ENCODE results near the gene ELFN2. TPM values are rescaled to one million over a fixed set of nuclear protein-coding genes. Genes with fewer than 3 reads are reported as not detected.

ELFN2 gene
- polyA plus RNA-seq, 1 donor from 2014 or later: 4.4 TPM

DNA sequence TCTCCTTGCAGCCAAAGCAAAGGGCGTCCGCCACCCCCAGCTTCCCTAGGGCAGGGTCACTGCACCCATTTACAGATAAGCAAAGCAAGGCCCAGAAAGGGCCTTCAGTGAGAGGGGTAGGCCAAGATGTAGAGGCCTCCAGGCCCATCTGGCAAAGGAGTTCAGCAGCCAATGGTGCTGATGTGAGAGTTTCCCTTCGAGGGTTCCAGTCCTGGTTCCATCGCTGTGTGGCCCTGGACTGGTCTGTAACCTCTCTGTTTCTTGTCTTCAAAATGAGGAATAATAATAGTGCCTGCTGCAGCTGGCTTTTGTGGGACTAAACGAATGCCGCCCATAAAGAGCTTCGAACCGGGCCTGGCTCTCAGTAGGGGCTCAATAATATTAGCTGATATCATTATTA lies 4.0 kb downstream of the ELFN2 start:
- Histone ChIP-seq H3K27ac (ENCODE audit: low read length) (no peak overlapping the region), H3K9me3 (ENCODE audit: low read length) (no peaks in the 10 kb centered on the region), H3K36me3 (ENCODE audit: insufficient read depth, low read length) (no peaks in the 10 kb centered on the region), H4K20me1 (ENCODE audit: insufficient read depth) (no peaks in the 10 kb centered on the region), H3K9me2 (ENCODE audit: insufficient read depth, low read length) (no peaks in the 10 kb centered on the region), H3K9ac (ENCODE audit: low read length) (no peak overlapping the region), H3K27me3 (ENCODE audit: insufficient read depth, low read depth, low read length) (peaks cover 75% of the 10 kb centered on the region), H2AFZ (ENCODE audit: low read depth, low read length) (no peak overlapping the region), H3K4me3 (ENCODE audit: low read length) (no peak overlapping the region), H3K4me2 (ENCODE audit: low read length) (no peak overlapping the region), H3F3A (ENCODE audit: insufficient read depth, low read length, poor library complexity, severe bottlenecking) (no peaks in the 10 kb centered on the region), H3K79me2 (replicated peaks; ENCODE audit: insufficient read depth, low read length) (no peaks in the 10 kb centered on the region)
- TF ChIP-seq MXI1 (conservative IDR thresholded peaks at IDR 0.05; ENCODE audit: poor library complexity, severe bottlenecking) (no peak), EP300 (conservative IDR thresholded peaks at IDR 0.05; ENCODE audit: poor library complexity, severe bottlenecking) (no peak), EZH2 (IDR thresholded peaks at IDR 0.05; ENCODE audit: borderline replicate concordance, insufficient read depth, low read length, poor library complexity, severe bottlenecking) (no peak), POLR2AphosphoS5 (IDR thresholded peaks at IDR 0.05) (no peak), SMC3 (conservative IDR thresholded peaks at IDR 0.05; ENCODE audit: poor library complexity) (no peak), TAF1 (IDR thresholded peaks at IDR 0.05; ENCODE audit: low read depth) (no peak), RAD21 (conservative IDR thresholded peaks at IDR 0.05) (no peak)
- TF ChIP-seq, protein P1, sequence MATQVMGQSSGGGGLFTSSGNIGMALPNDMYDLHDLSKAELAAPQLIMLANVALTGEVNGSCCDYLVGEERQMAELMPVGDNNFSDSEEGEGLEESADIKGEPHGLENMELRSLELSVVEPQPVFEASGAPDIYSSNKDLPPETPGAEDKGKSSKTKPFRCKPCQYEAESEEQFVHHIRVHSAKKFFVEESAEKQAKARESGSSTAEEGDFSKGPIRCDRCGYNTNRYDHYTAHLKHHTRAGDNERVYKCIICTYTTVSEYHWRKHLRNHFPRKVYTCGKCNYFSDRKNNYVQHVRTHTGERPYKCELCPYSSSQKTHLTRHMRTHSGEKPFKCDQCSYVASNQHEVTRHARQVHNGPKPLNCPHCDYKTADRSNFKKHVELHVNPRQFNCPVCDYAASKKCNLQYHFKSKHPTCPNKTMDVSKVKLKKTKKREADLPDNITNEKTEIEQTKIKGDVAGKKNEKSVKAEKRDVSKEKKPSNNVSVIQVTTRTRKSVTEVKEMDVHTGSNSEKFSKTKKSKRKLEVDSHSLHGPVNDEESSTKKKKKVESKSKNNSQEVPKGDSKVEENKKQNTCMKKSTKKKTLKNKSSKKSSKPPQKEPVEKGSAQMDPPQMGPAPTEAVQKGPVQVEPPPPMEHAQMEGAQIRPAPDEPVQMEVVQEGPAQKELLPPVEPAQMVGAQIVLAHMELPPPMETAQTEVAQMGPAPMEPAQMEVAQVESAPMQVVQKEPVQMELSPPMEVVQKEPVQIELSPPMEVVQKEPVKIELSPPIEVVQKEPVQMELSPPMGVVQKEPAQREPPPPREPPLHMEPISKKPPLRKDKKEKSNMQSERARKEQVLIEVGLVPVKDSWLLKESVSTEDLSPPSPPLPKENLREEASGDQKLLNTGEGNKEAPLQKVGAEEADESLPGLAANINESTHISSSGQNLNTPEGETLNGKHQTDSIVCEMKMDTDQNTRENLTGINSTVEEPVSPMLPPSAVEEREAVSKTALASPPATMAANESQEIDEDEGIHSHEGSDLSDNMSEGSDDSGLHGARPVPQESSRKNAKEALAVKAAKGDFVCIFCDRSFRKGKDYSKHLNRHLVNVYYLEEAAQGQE (IDR thresholded peaks at IDR 0.05; ENCODE audit: borderline replicate concordance): no peak
- TF ChIP-seq, protein P2, sequence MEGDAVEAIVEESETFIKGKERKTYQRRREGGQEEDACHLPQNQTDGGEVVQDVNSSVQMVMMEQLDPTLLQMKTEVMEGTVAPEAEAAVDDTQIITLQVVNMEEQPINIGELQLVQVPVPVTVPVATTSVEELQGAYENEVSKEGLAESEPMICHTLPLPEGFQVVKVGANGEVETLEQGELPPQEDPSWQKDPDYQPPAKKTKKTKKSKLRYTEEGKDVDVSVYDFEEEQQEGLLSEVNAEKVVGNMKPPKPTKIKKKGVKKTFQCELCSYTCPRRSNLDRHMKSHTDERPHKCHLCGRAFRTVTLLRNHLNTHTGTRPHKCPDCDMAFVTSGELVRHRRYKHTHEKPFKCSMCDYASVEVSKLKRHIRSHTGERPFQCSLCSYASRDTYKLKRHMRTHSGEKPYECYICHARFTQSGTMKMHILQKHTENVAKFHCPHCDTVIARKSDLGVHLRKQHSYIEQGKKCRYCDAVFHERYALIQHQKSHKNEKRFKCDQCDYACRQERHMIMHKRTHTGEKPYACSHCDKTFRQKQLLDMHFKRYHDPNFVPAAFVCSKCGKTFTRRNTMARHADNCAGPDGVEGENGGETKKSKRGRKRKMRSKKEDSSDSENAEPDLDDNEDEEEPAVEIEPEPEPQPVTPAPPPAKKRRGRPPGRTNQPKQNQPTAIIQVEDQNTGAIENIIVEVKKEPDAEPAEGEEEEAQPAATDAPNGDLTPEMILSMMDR (IDR thresholded peaks at IDR 0.05; ENCODE audit: poor library complexity, severe bottlenecking): no peak

DNA sequence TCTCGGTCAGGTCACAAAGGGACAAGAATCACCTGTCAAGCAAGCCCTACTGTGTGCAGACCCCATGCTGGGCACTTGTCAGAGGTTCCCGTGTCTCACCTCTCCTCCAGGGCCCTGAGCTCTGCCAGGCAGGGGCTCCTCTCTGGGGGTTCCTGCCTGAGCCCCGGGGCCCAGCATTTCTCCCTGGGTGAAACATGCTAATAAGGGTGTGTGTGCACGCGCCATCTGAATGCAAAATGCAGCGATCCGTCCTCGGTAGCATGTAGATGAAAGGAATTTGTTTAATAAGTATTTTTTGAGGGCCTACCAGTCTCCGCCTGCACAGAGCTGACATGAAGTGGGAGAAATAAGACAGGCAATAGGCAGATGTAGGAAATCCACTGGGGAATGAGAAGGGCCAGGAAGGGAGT lies 5.8 kb downstream of the ELFN2 start:
- Histone ChIP-seq H3K4me2 (ENCODE audit: low read length) (no peak overlapping the region), H3K27ac (ENCODE audit: low read length) (no peak overlapping the region), H3K79me2 (replicated peaks; ENCODE audit: insufficient read depth, low read length) (no peaks in the 10 kb centered on the region), H3F3A (ENCODE audit: insufficient read depth, low read length, poor library complexity, severe bottlenecking) (no peaks in the 10 kb centered on the region), H3K4me3 (ENCODE audit: low read length) (no peak overlapping the region), H3K9ac (ENCODE audit: low read length) (no peak overlapping the region), H3K36me3 (ENCODE audit: insufficient read depth, low read length) (no peaks in the 10 kb centered on the region), H3K27me3 (ENCODE audit: insufficient read depth, low read depth, low read length) (peaks cover 58% of the 10 kb centered on the region), H3K9me3 (ENCODE audit: low read length) (no peaks in the 10 kb centered on the region), H2AFZ (ENCODE audit: low read depth, low read length) (no peak overlapping the region), H3K9me2 (ENCODE audit: insufficient read depth, low read length) (no peaks in the 10 kb centered on the region), H4K20me1 (ENCODE audit: insufficient read depth) (no peaks in the 10 kb centered on the region)
- TF ChIP-seq, protein P2 (IDR thresholded peaks at IDR 0.05; ENCODE audit: poor library complexity, severe bottlenecking): no peak
- TF ChIP-seq SMC3 (conservative IDR thresholded peaks at IDR 0.05; ENCODE audit: poor library complexity) (no peak), TAF1 (IDR thresholded peaks at IDR 0.05; ENCODE audit: low read depth) (no peak), EZH2 (IDR thresholded peaks at IDR 0.05; ENCODE audit: borderline replicate concordance, insufficient read depth, low read length, poor library complexity, severe bottlenecking) (no peak), EP300 (conservative IDR thresholded peaks at IDR 0.05; ENCODE audit: poor library complexity, severe bottlenecking) (no peak), RAD21 (conservative IDR thresholded peaks at IDR 0.05) (no peak)
- TF ChIP-seq, protein P1 (IDR thresholded peaks at IDR 0.05; ENCODE audit: borderline replicate concordance): no peak

Data from neural cell (in vitro differentiated cells).